ENCODE data around the gene SMCO3.
A peak's percentile ranks its signal among the peaks of the same experiment; 100 is the strongest.

The SMCO3 gene

DNA sequence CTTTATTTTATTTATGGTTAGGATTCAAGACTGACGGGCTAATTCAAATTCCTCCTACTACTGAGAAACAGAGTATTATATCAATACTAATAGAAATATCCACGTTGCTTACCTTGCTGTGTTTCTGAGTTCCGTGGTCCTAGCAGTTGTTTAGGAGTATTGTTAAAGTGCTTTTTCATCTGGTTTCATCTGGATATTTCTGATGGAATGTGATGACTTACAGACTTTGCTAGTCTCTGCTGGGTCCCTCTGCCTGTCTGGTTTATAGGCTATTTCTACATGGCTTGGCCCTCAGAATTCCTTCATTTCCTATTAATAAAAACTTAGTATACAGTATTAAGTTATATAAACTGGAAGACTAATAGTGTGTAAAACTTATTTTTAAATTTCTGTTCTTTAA, at the start of gene SMCO3:
Gene SMCO3, minus strand, starts transcription at position 169 of the 400 bp plus-strand sequence. CDS start 7,502 bp downstream, outside the sequence.
- no peak for DNase-seq

DNA sequence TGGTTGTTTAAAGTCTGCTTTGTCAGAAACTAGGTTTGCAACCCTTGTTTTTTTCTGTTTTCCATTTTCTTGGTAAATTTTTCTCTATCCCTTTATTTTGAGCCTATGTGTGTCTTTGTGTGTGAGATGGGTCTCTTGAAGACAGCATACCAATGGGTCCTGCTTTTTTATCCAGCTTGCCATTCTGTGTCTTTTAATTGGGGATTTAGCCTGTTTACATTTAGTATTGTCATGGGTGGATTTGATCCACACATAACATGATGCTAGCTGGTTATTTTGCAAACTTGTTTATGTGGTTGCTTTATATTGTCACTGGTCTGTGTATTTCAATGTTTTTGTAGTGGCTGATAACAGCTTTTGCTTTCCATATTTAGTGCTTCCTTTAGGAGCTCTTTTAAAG, 46.5 kb upstream of the SMCO3 start:
- DNase-seq = no peak

GRCh38 chr12:14858513-14858912, 44.5 kb upstream of the SMCO3 start:
- no peak for DNase-seq

- DNase-seq = no peak
These were observed 40.7 kb upstream of the SMCO3 start for GRCh38 chr12:14854586-14855183.

DNA sequence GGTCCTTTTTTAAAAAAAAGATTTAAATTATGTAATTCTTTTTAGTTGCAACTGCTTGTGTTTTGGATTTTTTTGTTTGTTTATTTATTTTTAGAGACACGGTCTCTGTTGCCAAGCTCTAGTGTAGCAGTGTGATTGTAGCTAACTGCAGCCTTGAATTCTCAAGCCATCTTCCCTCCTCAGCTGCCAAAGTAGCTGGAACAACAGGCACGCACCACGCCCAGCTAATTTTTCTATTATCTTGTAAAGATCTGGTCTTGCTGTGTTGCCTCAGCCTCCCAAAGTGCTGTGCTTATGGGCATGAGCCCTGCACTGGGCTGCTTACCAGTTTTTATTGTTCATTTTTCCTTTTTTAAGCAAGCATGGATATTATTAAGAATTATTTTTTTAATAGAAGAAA, 40.0 kb upstream of the SMCO3 start:
- peak; percentile 32 for DNase-seq

- DNase-seq = no peak
These were observed 38.9 kb upstream of the SMCO3 start for GRCh38 chr12:14852880-14853279.

DNA sequence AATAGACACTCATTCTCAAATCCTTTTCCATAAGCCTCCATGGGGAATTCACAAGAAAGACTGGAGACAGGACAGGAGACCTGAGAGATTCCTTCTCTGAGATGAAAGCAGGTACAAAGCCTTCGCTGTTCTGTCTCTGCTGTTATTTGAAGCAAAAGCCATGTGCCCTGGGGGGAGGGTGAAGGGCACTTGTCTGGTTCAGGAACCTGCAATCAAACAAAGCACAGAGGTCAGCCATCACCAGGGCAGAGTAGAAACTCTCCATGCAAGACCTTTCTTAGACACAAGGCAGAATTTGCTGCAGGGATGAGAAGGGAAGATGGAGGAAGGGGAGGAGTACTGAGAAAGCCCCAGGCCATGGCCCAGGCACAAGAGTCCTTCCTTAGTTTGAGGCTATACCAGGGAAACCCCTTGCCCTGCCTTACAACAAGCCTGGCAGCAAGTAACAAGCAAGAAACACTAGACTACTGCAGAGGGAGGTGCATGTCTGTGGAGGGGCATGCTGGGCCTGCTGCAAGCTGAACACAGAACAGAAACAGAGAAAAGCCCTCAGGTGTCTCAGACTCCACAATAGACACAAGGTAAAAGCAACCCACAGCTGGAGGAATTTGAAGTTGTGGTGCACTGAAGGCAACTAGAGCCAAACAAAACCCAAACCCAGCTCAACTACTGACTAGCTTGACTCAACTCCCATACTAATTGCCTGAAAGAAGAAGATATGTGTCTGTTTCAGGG, 37.1 kb upstream of the SMCO3 start:
- DNase-seq = no peak

- DNase-seq = no peak
These were observed 35.7 kb upstream of the SMCO3 start for GRCh38 chr12:14849661-14850060.

DNA sequence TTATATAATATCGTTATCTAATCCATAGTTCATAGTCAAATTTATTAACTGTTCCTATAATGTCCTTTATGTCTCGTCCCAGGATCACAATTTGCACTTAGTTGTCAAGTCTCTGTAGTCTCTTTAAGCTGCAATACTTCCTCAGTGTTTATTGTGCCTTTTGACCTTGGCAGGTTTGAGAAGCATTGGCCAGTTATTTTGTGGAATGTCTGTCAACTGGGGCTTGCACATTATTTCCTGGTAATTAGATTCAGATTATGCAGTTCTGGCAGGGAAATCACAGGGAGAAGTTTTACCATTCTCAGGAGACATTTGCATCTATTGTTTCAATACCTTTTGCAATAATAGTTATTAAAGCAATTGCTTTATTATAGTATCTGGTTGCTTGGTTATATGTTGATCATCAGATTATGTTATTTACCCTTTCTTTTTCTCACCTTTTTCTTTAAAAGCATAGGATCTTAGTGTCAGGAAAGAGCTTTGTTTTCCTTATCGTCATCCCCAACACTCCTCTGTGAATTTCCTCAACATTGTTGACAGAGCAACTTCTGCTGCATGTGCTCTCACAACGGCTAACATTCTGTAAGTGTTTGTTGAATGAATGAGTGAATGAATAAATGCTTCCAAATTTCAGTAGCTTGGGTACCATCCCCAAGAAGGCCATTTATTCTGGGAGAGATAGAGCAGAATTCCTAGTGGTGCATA, 33.0 kb upstream of the SMCO3 start:
- no peak for DNase-seq

DNA sequence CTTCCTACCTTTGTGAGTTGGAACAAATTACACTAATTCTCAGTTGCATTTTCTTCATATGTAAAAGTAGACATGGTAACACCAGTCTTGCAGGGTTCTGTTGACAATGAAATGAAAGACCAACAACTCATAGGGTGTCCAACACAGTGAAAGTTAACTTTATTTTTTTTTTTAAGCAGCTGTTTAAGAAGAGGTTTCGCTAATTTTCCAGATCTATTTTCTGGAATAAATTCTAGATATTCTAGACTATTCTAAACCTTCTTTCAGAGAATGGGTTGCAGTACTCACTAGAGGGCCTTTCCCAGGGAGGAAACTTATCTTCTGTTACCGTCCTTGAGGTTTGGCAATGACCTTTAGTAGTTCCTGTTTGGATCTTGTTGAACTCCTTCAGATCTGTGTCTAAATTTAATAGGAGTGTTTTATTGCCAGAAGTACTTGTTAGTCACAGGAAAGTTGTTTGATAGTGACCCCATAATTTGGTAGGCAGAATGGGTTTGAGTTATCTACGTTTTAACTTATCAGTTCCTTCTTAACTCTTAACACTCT, 32.1 kb upstream of the SMCO3 start:
- no peak for DNase-seq

DNA sequence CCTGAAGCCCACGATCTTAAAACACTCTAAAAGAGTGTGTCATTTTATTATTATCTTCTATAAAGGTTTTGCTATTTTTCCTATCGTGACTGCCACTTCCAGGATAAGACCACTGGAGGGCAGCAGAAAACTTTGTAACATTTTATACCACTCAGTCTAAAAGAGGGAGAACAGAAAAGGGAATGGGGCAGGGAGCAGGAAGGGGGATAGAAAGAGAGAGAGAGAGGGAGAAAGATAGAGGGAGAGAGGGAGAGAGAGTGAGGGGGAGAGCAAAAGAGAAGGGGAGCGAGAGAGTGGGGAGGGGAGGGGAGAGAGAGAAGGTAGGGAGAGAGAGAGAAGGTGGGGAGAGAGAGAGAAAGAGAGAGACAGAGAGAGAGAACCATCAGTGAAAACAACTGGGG, 31.4 kb upstream of the SMCO3 start:
- DNase-seq = peak; percentile 52

DNA sequence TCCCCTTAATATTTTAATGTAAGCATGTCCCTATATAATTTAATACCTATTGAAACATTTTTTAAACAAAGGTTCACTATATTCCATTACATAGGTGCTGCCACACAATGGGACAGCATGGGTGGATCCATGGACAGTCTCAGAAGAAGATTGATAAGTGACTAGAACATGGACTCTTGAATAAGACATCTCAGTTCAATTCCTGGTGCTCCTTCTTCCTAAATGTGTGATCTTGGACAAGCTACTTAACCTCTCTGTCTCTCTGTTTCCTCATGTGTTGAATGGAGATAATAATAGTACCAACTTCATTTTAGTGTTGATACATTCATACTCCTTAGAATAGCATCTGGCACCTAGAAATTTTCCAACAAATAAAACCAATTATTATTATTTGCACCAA, 30.4 kb upstream of the SMCO3 start:
- DNase-seq = no peak

- DNase-seq = no peak
These were observed 29.5 kb upstream of the SMCO3 start, which contains the start of gene ART4 for GRCh38 chr12:14843425-14843887. TSS of gene ART4 (minus strand) at chr12:14843526. CDS start at chr12:14843113, 413 bp downstream.

DNA sequence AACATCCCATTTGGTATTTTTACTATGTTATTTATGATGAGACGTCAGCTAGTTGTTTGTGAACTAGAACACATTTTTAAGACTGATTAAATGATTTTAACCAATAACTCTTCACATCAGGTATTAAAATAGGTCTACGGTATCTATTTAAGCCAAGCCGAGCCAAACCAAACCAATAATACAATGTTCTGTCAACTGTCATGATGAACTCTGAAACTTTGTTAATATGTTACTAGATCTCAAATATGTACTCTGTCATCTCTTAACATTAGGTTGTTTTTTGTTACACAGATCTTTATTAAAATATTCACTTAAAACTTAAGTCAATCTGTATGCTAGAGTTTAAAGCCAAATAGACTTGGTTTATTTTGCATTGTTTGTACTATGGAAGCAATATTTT, 28.3 kb upstream of the SMCO3 start:
- DNase-seq = no peak

DNA sequence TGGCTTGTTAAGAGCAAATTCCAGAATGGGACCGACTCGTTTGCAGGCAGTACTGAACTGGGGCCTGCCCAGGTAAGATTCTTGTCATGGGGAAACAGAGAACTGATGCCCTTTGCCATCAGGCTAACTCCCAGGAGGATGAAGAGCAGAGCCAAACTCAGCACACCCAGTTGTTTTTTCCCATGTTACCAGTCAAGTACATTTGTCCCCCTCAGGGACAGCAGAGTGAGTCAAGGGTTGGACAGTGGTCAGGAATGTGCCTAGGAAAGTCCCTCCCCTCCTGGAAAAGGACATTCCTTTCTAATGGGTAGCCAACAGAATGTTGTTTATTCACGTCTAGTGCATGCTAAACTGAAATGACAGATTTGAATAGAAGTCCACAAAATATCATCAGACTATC, 27.8 kb upstream of the SMCO3 start:
- DNase-seq = no peak

DNA sequence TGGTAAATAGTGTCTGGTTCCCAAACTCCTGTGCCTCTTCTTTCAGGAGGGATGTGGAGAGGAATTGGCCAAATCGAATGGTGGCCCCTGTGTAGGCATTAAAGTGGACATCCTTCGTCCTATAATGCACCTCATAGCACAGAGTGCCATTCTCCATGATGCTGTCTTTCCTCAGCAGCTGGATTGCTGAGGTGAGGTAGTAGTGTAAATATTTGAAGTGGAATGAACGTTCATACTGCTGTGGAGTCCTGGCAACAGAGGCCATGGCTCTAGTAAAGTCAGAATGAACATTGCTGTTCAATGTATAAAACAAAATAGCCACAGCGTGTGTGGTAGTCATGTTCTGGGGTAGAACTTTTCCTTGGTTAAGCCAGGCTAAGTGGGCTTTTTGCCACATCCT, 26.6 kb upstream of the SMCO3 start:
- DNase-seq = no peak

DNA sequence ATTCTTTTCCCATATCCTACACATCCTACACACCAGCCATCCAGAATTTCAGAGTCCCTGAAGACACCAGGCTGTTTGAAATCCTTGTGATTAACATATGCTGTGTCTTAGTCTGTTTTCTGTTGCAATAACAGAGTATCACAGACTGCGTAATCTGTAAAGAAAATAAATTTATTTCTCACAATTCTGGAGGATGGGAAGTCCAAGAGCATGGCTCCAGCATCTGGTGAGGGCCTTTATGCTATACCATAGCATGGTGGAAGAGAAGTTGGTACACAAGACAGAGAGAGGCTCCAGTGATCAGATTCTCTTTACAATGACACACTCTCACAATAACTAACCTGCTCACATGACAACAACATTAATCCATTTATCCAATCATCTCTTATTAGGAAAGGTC, 25.3 kb upstream of the SMCO3 start:
- DNase-seq = no peak

DNA sequence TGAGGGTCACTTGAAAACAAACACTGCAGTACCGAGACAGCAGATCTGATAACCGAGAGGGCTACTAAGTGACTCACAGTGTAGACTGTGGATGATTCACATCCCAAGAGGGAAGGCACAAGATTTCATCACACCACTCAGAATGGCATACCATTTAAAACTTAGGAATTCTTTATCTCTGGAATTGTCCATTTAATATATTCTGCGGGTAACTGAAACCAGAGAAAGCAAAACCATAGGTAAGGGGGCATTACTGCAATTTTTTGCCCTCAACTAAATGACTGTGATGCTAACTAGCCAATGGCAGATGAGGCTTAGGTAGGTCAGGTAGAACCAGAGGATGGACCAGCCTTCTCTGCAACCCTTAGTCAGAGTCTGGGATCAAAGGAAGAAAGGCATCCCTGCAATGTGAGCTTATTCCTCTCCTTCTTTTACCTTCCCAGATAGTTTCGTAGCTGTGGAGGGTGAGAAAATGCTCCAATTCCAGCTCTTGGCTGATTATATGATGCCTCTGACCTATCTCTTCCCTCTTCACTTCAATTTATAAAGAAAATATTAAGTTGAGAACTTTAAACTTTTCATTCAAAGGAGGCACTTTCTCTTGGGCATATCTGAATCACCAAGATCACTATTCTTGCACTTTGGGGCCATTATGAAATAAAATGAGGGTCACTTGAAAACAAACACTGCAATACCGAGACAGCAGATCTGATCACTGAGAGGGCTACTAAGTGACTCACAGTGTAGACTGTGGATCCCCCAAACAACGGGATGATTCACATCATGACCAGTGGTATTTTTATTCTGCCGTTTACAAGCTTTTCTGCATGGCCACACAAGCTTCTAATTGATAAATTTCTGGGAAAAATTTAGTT, 22.6 kb upstream of the SMCO3 start:
- no peak for DNase-seq

- no peak for DNase-seq
These were observed 20.5 kb upstream of the SMCO3 start for GRCh38 chr12:14834509-14834908.

- no peak for DNase-seq
These were observed 20.0 kb upstream of the SMCO3 start for GRCh38 chr12:14833952-14834351.

- no peak for DNase-seq
These were observed 19.4 kb upstream of the SMCO3 start for GRCh38 chr12:14833336-14833735.

DNA sequence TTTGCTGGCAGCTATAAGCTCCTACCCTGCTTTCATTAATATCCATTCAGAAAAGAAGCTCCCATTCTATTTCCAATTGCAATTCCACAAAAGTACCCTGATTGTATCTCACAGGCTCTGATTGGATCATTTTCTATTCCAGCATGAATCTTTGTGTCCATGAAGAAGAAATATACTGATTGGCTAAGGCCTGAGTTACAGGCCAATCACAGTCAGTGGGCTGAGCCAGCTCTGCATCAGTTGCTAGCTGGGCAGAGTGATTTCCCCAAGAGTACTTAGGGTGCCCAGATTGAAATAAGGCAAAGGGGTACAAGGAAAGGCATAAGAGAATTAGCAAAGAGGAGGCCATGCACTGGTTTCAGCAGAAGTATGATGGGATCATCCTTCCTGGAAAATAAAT, 14.9 kb upstream of the SMCO3 start:
- no peak for DNase-seq

GRCh38 chr12:14827043-14827442, 13.1 kb upstream of the SMCO3 start:
- DNase-seq = no peak
